HG03025 (cell line): ENCODE measurements around the gene KIAA2012.

Source experiments
- ATAC-seq: cut with Tn5 transposase; IDR thresholded peaks from one replicate; pipeline ENCODE4 v1.9.1; 2021; ENCODE audit warnings: mild to moderate bottlenecking, moderate library complexity; ENCODE audit not compliant: unreplicated experiment, low FRiP score

Gene KIAA2012

GRCh38 chr2:202040079-202040844 is 32.8 kb upstream of the KIAA2012 start:
- ATAC-seq: no peak

GRCh38 chr2:202042444-202042843 is 30.6 kb upstream of the KIAA2012 start:
- no peak for ATAC-seq

GRCh38 chr2:202043475-202043874 is 29.6 kb upstream of the KIAA2012 start:
- no peak for ATAC-seq

- ATAC-seq: no peak
Observed at GRCh38 chr2:202044777-202045176, 28.3 kb upstream of the KIAA2012 start.

- no peak for ATAC-seq
Observed at GRCh38 chr2:202046572-202046971, 26.5 kb upstream of the KIAA2012 start.

- ATAC-seq: no peak
Observed at GRCh38 chr2:202049092-202049728, 23.8 kb upstream of the KIAA2012 start.

- ATAC-seq: no peak
Observed at GRCh38 chr2:202049840-202050239, 23.2 kb upstream of the KIAA2012 start.

- ATAC-seq: no peak
Observed at GRCh38 chr2:202050652-202051051, 22.4 kb upstream of the KIAA2012 start.

GRCh38 chr2:202051499-202052161 is 21.4 kb upstream of the KIAA2012 start:
- ATAC-seq: no peak

- ATAC-seq: no peak
Observed at GRCh38 chr2:202052235-202052634, 20.8 kb upstream of the KIAA2012 start.

- ATAC-seq: no peak
Observed at GRCh38 chr2:202054679-202055078, 18.4 kb upstream of the KIAA2012 start.

GRCh38 chr2:202056611-202057010 is 16.4 kb upstream of the KIAA2012 start:
- no peak for ATAC-seq

GRCh38 chr2:202060218-202060617 is 12.8 kb upstream of the KIAA2012 start:
- ATAC-seq: no peak

GRCh38 chr2:202061695-202062094 is 11.4 kb upstream of the KIAA2012 start:
- ATAC-seq: no peak

GRCh38 chr2:202064171-202064880 is 8.7 kb upstream of the KIAA2012 start:
- no peak for ATAC-seq

GRCh38 chr2:202064881-202065230 is 8.2 kb upstream of the KIAA2012 start:
- ATAC-seq: no peak

GRCh38 chr2:202065876-202066275 is 7.2 kb upstream of the KIAA2012 start:
- ATAC-seq: no peak

- no peak for ATAC-seq
Observed at GRCh38 chr2:202066875-202067274, 6.2 kb upstream of the KIAA2012 start.

GRCh38 chr2:202067589-202067988 is 5.5 kb upstream of the KIAA2012 start:
- no peak for ATAC-seq

GRCh38 chr2:202069170-202070067 is 3.6 kb upstream of the KIAA2012 start:
- ATAC-seq: no peak
